NCI-H2196 treated with DMSO at 0.1 percent for 48 hours (cell line): ENCODE results near the gene RAB11FIP5.

Experiments used
- DNase-seq: peaks from one replicate; lab custom pipeline; 2025; ENCODE audit not compliant: unreplicated experiment; lab: John Stamatoyannopoulos, UW

The RAB11FIP5 gene

DNA sequence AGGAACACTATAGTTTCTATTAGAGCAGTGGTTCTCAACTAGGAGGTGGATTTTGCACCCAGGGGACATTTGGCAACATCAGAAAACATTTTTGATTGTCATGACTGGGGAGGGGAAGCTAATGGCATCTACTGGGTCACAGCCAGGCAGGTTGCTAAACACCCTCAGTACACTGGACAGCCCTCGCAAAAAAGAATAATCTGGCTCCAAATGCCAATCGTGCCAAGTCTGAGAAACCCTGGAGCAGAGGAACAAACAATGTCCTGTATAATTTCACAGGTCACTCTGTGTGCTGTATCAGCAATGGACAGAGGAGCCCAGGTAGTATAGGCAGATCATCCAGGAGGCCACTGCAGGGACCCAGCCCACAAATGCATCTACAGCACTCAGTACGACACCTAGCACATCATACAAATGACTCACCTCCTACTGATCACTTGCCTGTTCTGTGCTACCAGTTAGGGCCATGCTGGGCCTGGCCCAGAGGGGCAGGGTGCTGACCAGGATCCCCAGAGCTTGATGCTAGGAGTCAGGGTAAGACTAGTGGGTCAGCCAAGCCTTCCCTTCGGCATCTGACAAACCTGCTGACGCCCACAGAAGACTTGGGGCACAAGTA is 78.9 kb downstream of the RAB11FIP5 start:
- no peak for DNase-seq

DNA sequence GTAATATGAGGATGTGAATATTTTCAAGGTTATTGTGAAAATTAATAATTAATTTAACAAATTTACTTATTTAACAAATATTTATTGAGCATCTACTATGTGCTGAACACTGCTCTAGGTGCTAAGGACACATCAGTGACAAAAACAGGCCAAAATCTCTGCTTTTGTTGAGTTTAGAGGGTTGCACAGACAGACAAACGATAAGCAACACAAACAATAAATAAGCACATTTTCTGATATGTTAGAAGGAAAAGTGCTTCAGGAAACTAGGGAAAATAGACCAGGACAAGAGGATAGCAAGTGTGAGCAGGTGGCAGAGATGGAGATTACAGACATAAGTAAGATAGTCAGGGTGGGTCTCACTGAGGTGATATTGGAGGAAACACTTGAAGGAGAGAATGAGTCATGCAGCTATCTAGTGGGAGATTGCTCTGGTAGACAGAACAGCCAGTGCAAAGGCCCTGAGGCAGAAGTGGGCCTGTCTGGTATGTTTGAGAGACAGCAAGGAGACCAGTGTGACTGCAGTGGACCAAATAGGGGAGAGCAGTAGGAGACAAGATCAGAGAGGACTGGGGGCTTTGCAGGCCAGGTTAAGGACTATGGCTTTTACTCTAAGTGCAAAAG is 79.5 kb downstream of the RAB11FIP5 start:
- no peak for DNase-seq

DNA sequence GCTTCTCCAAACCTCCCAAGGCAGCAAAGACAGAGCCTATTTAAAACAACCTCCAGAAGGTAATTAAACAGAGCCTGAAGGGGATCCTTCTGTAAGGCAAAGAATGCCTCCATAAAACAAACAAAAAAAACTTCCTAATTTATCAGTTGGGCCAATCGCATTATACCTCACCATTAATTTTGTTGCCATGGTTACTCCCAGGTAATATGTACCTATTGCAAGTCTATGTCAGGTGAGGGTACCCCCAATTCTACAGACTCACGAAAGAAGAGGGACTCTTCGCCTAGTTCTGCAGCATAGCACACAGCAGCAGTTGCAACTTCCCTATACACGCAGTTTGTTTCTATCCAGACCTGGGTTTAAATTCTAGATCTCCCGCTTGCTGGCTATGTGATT is 80.0 kb downstream of the RAB11FIP5 start:
- no peak for DNase-seq

DNA sequence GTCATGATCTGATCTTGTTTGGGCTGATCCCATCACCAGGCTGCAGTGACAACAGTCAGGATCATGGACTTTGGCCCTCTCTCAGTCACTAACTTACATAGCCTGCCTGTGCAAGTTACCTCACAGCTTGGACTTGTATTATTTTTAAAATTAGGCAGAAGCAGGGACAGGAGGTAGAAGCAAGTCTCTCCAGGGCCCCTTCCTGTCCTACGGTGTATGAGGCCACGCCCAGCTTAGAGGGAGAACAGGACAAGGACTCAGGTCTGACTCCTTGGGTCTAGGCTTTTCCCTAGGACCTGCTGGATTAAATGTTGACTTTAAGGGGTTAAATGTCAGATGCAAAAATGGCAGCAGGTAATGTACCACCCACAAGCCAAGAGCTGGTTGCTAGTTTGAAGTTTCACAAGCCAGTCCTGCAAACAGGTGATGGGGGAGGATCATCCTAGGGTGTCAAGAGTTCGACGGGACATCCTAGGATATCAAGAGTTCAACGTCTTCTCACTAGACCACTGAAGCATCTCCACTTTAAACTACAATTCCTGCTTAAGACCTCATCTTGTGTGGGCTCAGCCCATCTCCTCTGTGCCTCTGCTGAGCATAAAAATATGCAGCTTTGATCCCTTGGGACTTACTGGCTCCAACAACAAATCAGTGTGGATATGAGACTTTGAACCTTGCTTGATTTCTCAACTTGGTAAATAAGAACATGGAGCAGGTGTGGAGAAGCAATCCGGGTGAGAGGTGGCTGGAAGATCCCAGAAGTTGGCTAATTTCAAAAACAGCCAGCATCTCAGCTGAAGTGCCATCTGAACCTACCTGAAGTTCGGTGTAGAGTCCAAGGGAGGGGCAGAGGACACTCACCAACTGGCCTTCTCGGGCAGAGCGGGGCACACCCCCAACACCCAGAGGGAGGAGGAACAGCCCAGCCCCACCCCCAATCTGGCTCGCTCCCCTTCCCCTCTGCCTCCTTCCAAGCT is 80.7 kb downstream of the RAB11FIP5 start:
- no peak for DNase-seq

DNA sequence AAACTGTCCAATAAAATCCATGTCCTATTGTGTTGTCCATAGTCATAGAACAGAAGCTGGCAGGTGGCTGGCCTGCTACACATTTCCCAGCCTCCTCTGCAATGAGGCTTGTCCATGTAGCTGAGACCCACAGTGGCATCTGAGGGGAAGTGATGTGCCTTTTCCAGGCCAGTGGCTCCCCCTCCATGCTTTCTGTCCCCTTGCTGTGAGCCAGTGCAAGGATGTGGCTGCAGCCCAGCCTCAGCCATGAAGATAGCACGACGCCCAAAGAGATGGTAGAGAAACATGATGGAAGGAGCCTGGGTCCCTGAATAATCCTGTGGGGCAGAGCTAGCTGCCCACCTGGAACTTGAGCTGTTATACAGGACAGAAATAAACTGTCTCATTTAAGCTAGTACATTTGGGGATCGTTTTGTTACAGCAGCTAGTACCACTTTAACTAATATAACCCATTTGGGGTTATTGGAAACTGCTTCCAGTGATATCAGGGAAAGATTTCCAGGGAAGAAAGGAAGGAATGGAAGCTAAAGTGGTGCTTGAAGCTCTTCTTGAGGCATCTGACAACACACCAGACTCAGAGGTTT is 81.6 kb downstream of the RAB11FIP5 start:
- no peak for DNase-seq

DNA sequence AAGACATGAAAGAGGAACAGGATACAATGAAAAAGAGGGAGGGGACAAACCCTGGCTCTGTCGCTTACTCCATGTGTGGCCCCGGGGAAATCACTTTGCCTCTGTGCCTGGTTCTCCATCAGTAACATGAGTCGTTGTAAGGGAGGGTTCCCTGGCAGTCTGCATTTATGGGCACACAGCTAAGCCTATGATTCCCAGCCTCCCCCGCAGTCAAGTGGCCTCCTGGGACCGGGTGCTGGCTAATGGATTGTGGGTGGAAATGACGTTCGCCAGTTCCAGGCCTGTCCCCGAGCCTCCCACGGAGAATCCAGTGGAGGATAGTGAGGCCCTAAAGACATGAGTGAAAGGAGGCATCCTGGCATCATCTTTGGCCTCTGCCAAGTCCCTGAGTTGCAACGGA is 83.9 kb downstream of the RAB11FIP5 start:
- DNase-seq: no peak

DNA sequence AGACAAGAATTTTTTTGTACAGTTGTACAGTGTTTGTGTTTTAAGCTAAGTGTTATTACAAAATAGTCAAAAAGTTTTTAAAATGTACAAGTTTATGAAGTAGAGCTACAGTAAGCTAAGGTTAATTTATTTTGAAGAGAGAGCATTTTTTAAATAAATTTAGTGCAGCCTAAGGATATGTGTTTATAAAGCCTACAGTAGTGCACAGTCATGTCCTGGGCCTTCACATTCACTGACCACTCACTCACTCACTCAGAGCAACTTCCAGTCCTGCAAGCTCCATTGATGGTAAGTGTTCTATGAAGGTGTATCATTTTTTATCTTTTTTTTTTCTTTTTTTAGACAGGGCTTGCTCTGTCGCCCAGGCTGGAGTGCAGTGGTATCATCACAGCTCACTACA is 85.4 kb downstream of the RAB11FIP5 start:
- DNase-seq: no peak

DNA sequence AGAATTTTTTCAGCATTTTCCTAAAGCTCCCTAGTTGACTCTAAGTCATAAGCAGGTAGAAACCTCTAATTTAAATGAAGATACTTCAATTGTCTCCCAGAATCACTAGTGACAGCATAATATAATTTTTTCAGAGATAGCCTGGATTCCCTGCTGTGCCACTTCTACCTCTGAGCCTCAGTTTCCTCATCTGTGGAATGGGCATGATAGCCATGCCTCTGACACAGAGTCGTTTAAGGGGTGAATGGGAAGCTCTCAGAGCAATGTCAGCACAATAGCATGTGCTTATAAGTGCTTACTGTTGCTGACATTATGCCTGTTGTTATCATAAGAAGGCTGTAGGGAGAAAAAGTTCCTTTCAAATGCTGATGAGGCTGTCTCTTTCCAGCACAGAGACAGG is 89.3 kb downstream of the RAB11FIP5 start:
- DNase-seq: no peak
